Measurements from ENCODE around the gene PDCD2L.
"Not testable (repeated sequence)": the region's sequence is repeated elsewhere in the genome, so short reads cannot be mapped to it uniquely, and the experiment has no call there.

The PDCD2L gene
- total RNA-seq = 5.9 to 18.8 reads per million in 2 experiments

- DNase-seq (ENCODE audit: low read depth) = peak; percentile 86
Measured at GRCh38 chr19:34404109-34404909, at the start of gene PDCD2L. TSS of gene PDCD2L (plus strand) at chr19:34404399. CDS start at chr19:34404431, 32 bp downstream.

- no peak for DNase-seq (ENCODE audit: low read depth)
Measured at GRCh38 chr19:34355201-34355600, 49.0 kb upstream of the PDCD2L start.

- no peak for DNase-seq (ENCODE audit: low read depth)
Measured at GRCh38 chr19:34356875-34357274, 47.3 kb upstream of the PDCD2L start.

GRCh38 chr19:34357431-34357830 lies 46.8 kb upstream of the PDCD2L start:
- no peak for DNase-seq (ENCODE audit: low read depth)

GRCh38 chr19:34359140-34359953 lies 44.9 kb upstream of the PDCD2L start:
- peak; percentile 75 for DNase-seq (ENCODE audit: low read depth)

- no peak for DNase-seq (ENCODE audit: low read depth)
Measured at GRCh38 chr19:34359954-34360315, 44.3 kb upstream of the PDCD2L start.

- no peak for DNase-seq (ENCODE audit: low read depth)
Measured at GRCh38 chr19:34360354-34360909, 43.8 kb upstream of the PDCD2L start.

- no peak for DNase-seq (ENCODE audit: low read depth)
Measured at GRCh38 chr19:34362679-34363069, 41.5 kb upstream of the PDCD2L start.

GRCh38 chr19:34363094-34363493 lies 41.1 kb upstream of the PDCD2L start:
- DNase-seq (ENCODE audit: low read depth) = no peak

- no peak for DNase-seq (ENCODE audit: low read depth)
Measured at GRCh38 chr19:34363930-34364329, 40.3 kb upstream of the PDCD2L start.

GRCh38 chr19:34364462-34364829 lies 39.8 kb upstream of the PDCD2L start:
- no peak for DNase-seq (ENCODE audit: low read depth)

GRCh38 chr19:34364830-34365462 lies 39.3 kb upstream of the PDCD2L start, which contains the start of gene GPI:
TSS of gene GPI (plus strand) at chr19:34365196. CDS start at chr19:34365267, 71 bp downstream.
- peak; percentile 50 for DNase-seq (ENCODE audit: low read depth)

- no peak for DNase-seq (ENCODE audit: low read depth)
Measured at GRCh38 chr19:34365463-34366401, 38.5 kb upstream of the PDCD2L start.

- no peak for DNase-seq (ENCODE audit: low read depth)
Measured at GRCh38 chr19:34366738-34367623, 37.2 kb upstream of the PDCD2L start.

GRCh38 chr19:34367624-34367957 lies 36.6 kb upstream of the PDCD2L start:
- no peak for DNase-seq (ENCODE audit: low read depth)

- no peak for DNase-seq (ENCODE audit: low read depth)
Measured at GRCh38 chr19:34368338-34368737, 35.9 kb upstream of the PDCD2L start.

GRCh38 chr19:34369166-34369565 lies 35.0 kb upstream of the PDCD2L start:
- DNase-seq (ENCODE audit: low read depth) = not testable (repeated sequence)

- DNase-seq (ENCODE audit: low read depth) = no peak
Measured at GRCh38 chr19:34370117-34370516, 34.1 kb upstream of the PDCD2L start.

- DNase-seq (ENCODE audit: low read depth) = no peak
Measured at GRCh38 chr19:34370983-34371382, 33.2 kb upstream of the PDCD2L start.

- DNase-seq (ENCODE audit: low read depth) = no peak
Measured at GRCh38 chr19:34373601-34374288, 30.5 kb upstream of the PDCD2L start.
